Esophagus muscularis mucosa (tissue), 4 donors: ENCODE measurements around the gene SCG2. TPM values are rescaled to one million over a fixed set of nuclear protein-coding genes. Genes with fewer than 3 reads are reported as not detected.

Experiments
- DNase-seq: peaks from one replicate; pipeline ENCODE4 v3.0.0-alpha.2; 2017; ENCODE audit errors: extremely low spot score
- H3K27ac ChIP-seq, 4 donors: fragments of 200-600 bp; sonication (generic); replicated peaks in 1 of 4; 1 replicate in 3 of 4; 2 replicates in 1 of 4; pipeline ENCODE4 v1.5.1; 2016 to 2019; ENCODE audit warnings: mild to moderate bottlenecking in 1 of 4
- H3K27me3 ChIP-seq, 4 donors: fragments of 200-600 bp; sonication (generic); one replicate each; pipeline versions ENCODE4 v1.5.1 to v1.6.0; 2016 to 2019
- H3K36me3 ChIP-seq, 4 donors: fragments of 200-600 bp; sonication (generic); one replicate each; pipeline ENCODE4 v1.5.1; 2016 to 2019
- H3K4me1 ChIP-seq, 4 donors: fragments of 200-600 bp; sonication (generic); one replicate each; pipeline ENCODE4 v1.5.1; 2016 to 2019
- H3K4me3 ChIP-seq, 4 donors: fragments of 200-600 bp; sonication (generic); 1 replicate in 2 of 4; 2 replicates in 2 of 4; pipeline ENCODE4 v1.5.1; 2016 to 2019; ENCODE audit warnings: mild to moderate bottlenecking in 4 of 4, moderate library complexity in 1 of 4
- H3K9me3 ChIP-seq, 4 donors: fragments of 200-600 bp; sonication (generic); 1 replicate in 3 of 4; 2 replicates in 1 of 4; pipeline ENCODE4 v1.5.1; 2016 to 2019
- EP300 ChIP-seq: sonication (generic); formaldehyde crosslinking; IDR thresholded peaks from one replicate; pipeline ENCODE4 v1.6.1; 2017; ENCODE audit warnings: antibody characterized with exemption
- POLR2A ChIP-seq: fragments of 450-650 bp; IDR thresholded peaks from one replicate; pipeline ENCODE4 v1.6.1; 2017; ENCODE audit warnings: antibody characterized with exemption, moderate library complexity, mild to moderate bottlenecking, low read depth
- POLR2AphosphoS5 ChIP-seq, 2 donors: sonication (generic); formaldehyde crosslinking; IDR thresholded peaks; one replicate each; pipeline ENCODE4 v1.6.1; 2017; ENCODE audit warnings: antibody characterized with exemption in 2 of 2
- WGBS: methylation state at CpG from one replicate; pipeline ENCODE4 v1.1.5; 2018; 5-methylcytosine and 5-hydroxymethylcytosine counted together
- intact Hi-C: fragments of 100-400 bp; cut with DNase I; formaldehyde crosslinking; loops from one replicate; pipeline ENCODE4 v1.15.1; 2023
- total RNA-seq, 4 donors: library from RNA; depleted of rRNA; stranded (reverse); fragments of >200 nt; gene quantifications; one replicate each; pipeline versions ENCODE4 v1.1.0 to v1.2.1, GENCODE V29; 2016
- TF ChIP-seq, protein P1 (sequence below), 3 experiments: fragments of 200-600 bp in 2 of 3; fragments of 450-650 bp in 1 of 3; sonication (generic) in 2 of 3; IDR thresholded peaks; one replicate each; pipeline ENCODE4 v1.5.1; 2017 to 2019; ENCODE audit warnings: antibody characterized with exemption in 3 of 3, mild to moderate bottlenecking in 2 of 3, moderate library complexity in 1 of 3

SCG2 gene
- total RNA-seq, 4 donors from 2014 or later, result 1.7 to 8.3 (median 3.0) TPM

DNA sequence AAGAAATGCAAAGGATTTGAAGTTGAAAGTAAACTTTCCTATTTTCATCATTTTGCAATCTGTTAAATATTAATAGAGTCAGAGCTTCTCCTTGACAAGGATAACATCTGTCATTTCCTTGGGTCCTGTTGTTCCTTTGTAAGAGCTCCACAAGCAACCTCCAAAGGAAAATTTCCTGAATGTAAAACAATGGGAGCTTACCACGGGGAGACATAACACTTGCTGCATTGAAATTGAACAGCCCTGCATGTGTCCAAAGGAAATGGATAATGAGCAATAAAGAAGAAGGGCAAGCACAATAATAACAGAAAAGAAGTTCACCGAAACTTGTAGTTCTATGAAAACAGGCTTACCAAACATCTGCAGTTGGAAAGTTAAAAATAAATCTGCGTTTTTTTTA, 42.0 kb upstream of the SCG2 start:
- Histone ChIP-seq H3K36me3 (no peaks in the 10 kb centered on the region), H3K4me1 (peaks cover 0 to 9% (median 6%) of the 10 kb centered on the region in 4 donors), H3K4me3 (no peak overlapping the region), H3K27me3 (no peaks in the 10 kb centered on the region), H3K9me3 (no peaks in the 10 kb centered on the region), H3K27ac (no peak overlapping the region)
- DNase-seq, result no peak
- WGBS, result 65% methylated on average over 3 of the region's 3 CpGs
- TF ChIP-seq, protein P1, sequence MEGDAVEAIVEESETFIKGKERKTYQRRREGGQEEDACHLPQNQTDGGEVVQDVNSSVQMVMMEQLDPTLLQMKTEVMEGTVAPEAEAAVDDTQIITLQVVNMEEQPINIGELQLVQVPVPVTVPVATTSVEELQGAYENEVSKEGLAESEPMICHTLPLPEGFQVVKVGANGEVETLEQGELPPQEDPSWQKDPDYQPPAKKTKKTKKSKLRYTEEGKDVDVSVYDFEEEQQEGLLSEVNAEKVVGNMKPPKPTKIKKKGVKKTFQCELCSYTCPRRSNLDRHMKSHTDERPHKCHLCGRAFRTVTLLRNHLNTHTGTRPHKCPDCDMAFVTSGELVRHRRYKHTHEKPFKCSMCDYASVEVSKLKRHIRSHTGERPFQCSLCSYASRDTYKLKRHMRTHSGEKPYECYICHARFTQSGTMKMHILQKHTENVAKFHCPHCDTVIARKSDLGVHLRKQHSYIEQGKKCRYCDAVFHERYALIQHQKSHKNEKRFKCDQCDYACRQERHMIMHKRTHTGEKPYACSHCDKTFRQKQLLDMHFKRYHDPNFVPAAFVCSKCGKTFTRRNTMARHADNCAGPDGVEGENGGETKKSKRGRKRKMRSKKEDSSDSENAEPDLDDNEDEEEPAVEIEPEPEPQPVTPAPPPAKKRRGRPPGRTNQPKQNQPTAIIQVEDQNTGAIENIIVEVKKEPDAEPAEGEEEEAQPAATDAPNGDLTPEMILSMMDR (IDR thresholded peaks at IDR 0.05), result no peak
- no peak for TF ChIP-seq POLR2A
- TF ChIP-seq EP300, result no peak
- TF ChIP-seq POLR2AphosphoS5 (IDR thresholded peaks at IDR 0.05), result no peak
- intact Hi-C loops, result no loop called here

- Histone ChIP-seq H3K27ac (no peak overlapping the region), H3K4me1 (peaks cover 0 to 9% (median 6%) of the 10 kb centered on the region in 4 donors), H3K4me3 (no peak overlapping the region), H3K36me3 (no peaks in the 10 kb centered on the region), H3K27me3 (no peaks in the 10 kb centered on the region), H3K9me3 (no peaks in the 10 kb centered on the region)
- WGBS, result 63% methylated on average over 4 of the region's 4 CpGs
- TF ChIP-seq EP300, result no peak
- intact Hi-C loops, result no loop called here
- no peak for DNase-seq
Observed at GRCh38 chr2:223643309-223643708, 41.1 kb upstream of the SCG2 start.

DNA sequence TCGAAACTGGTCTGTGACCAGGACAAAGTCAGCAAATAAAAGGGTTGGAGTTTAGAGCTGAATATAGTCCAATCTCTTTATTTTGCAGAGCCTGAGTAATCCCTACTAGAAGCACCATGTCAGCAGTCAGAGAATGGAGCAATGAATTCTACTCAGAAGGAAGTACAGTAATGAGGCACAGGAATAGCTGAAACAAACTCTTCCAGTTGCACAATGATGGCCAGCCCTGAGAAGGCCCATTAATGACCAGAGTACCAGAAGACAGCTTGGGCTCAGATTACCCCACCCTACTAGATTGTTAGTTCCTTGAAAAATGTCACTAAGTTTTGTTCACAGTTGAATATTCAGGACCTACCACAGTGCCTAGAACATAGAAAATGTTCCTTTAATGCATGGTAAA, 40.3 kb upstream of the SCG2 start:
- H3K9me3 ChIP-seq, result no peaks in the 10 kb centered on the region
- no peaks in the 10 kb centered on the region for H3K36me3 ChIP-seq
- peaks cover 0 to 9% (median 6%) of the 10 kb centered on the region in 4 donors for H3K4me1 ChIP-seq
- TF ChIP-seq POLR2AphosphoS5 (IDR thresholded peaks at IDR 0.05) (no peak), EP300 (no peak), POLR2A (no peak)
- TF ChIP-seq, protein P1 (IDR thresholded peaks at IDR 0.05), result no peak
- 95% methylated on average over 1 of the region's 1 CpG for WGBS
- no peak for DNase-seq
- H3K27me3 ChIP-seq, result no peaks in the 10 kb centered on the region
- H3K27ac ChIP-seq, result no peak overlapping the region
- intact Hi-C loops, result no loop called here
- no peak overlapping the region for H3K4me3 ChIP-seq

- no peak overlapping the region for H3K27ac ChIP-seq
- TF ChIP-seq POLR2A (no peak), EP300 (no peak), POLR2AphosphoS5 (IDR thresholded peaks at IDR 0.05) (no peak)
- TF ChIP-seq, protein P1 (IDR thresholded peaks at IDR 0.05), result no peak
- H3K36me3 ChIP-seq, result no peaks in the 10 kb centered on the region
- whole genome bisulfite sequencing, result 21% methylated on average over 5 of the region's 5 CpGs
- no peaks in the 10 kb centered on the region for H3K27me3 ChIP-seq
- H3K4me3 ChIP-seq, result no peak overlapping the region
- intact Hi-C loops, result no loop called here
- H3K9me3 ChIP-seq, result no peaks in the 10 kb centered on the region
- H3K4me1 ChIP-seq, result peaks cover 0 to 9% (median 6%) of the 10 kb centered on the region in 4 donors
- no peak for DNase-seq
Observed at GRCh38 chr2:223641082-223641481, 38.9 kb upstream of the SCG2 start.

GRCh38 chr2:223635080-223635479, 32.9 kb upstream of the SCG2 start:
- WGBS, result 84% methylated on average over 1 of the region's 1 CpG
- no peaks in the 10 kb centered on the region for H3K4me1 ChIP-seq
- intact Hi-C loops, result no loop called here
- no peak for DNase-seq
- H3K27me3 ChIP-seq, result no peaks in the 10 kb centered on the region
- no peak overlapping the region for H3K4me3 ChIP-seq
- no peaks in the 10 kb centered on the region for H3K36me3 ChIP-seq
- no peaks in the 10 kb centered on the region for H3K9me3 ChIP-seq
- no peak overlapping the region for H3K27ac ChIP-seq
- TF ChIP-seq EP300 (no peak), POLR2A (no peak), POLR2AphosphoS5 (IDR thresholded peaks at IDR 0.05) (no peak)
- TF ChIP-seq, protein P1 (IDR thresholded peaks at IDR 0.05), result no peak
